GM15510 (cell line): ENCODE measurements around the gene PVALEF.

ENCODE experiments used
- POLR2A ChIP-seq: IDR thresholded peaks from 3 replicates; pipeline ENCODE4 v1.6.1; 2011; ENCODE audit warnings: borderline replicate concordance; ENCODE audit not compliant: insufficient read length; ENCODE audit errors: extremely low read depth

Gene PVALEF

DNA sequence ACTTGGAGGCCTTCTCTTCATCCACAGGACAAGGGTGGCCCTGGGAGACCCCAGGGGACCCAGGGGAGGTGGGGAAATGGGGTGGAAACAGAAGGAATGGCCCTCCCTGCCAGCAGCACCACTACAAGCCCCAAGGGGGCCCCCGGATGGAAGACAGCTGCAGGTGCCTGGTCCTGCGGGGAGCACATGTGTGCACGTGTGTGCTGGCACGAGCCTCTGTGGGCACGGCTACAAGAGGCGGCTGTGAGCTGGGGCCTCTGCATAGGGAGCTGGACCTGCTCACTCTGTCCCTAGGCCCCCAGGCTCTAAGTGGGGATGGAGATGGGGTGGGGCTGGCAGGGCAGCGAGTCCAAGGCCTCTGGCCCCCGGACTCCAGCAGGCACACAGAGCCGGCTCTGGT is 13.9 kb downstream of the PVALEF start:
- no peak for TF ChIP-seq POLR2A

DNA sequence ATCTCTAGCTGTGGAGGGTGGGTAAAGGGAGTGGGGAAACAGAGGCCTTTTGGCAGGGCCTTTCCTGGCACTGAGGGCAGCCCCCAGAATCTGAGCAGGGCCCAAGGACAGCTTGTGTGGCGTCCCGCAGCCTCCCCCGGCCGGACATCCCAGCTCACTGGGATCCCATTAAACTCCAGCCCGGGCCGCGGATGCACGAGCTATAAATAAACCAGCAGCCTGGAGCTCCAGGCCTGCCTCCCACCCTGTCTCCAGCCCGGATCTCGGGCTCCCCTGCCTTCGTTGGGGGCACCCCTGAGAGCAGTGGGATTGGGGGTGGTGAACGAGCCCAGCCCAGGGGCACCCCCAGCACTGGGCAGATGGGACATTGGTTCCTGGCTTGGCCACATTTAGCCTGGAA is 14.6 kb downstream of the PVALEF start:
- no peak for TF ChIP-seq POLR2A

- TF ChIP-seq POLR2A = no peak
Measured at GRCh38 chr17:81180836-81181810, 15.8 kb downstream of the PVALEF start.

- no peak for TF ChIP-seq POLR2A
Measured at GRCh38 chr17:81181811-81182185, 16.5 kb downstream of the PVALEF start.

DNA sequence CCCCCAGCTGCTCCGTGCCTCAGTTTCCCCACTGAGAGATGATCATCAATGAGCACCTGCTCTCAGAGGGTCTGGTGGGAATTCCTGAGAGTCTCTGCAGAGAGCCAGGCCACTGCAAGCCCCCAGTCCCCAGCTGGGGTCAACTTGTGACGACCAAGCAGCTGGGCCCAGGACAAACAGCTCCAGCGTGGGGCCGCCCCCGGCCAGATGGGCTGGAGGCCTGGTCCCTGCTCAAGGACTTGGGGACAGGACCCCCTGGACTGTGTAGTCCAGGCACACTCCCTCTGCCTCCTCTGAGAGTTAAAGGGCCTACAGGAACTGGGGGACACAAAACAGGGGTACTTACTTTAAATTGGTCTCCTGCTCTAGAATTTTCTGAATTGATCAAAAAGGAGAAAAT is 17.3 kb downstream of the PVALEF start:
- no peak for TF ChIP-seq POLR2A

DNA sequence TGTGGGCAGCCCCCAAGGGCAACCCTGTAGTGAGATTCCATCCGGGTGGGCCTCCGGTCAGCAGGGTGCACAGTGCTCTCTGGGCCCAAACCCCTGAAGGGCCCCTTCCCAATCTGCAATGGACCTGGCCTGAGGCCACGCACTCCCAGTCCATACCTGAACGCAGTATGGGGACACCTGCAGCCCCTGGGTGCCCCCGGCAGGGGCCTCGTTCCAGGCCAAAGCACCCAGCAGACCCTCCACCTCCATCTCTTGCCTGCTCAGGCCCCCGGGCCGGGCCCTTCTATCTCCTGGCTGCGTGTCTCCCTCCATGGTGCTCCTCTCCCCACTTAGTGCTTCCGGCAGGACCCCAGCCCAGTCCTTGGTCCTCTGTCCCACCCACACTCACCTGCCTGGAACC is 18.0 kb downstream of the PVALEF start:
- TF ChIP-seq POLR2A = no peak

DNA sequence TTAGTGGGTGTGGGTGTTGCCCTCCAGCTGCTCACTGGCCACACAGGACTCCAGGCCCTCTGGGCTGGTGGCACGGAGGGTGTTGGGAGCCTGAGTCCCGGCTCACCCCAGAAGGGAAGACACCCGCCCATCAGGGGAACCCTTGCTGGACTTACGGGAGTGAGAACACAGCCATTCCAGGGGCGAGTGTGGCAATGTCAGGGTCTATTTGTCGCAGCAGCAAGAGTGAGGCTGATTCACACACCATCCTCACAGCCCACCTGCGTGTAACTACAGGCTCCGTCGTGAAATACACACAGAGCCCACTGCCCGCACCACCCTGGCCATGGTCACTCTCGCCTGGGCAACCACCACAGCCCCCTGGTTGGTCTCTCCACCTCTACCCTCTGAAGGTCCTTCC is 18.5 kb downstream of the PVALEF start:
- no peak for TF ChIP-seq POLR2A

DNA sequence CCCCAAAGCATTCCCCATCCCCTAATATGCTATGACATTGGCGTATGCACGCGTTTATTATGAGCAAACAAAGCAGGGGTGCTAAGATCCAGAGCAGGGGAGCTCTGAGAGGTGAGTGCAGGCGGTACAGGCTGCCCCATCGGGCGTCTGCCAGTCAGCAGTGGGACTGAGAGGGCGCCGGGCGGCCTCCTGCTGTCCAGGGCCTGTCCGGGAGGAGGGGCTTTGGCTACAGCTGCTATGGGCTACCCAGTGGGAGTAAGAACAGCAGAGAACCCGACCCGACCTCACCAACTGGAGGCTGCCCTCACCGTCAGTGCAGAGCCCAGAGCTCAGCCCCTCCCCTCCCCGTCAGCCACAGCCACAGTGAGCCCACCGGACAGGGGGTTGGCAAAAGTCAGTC is 19.2 kb downstream of the PVALEF start:
- no peak for TF ChIP-seq POLR2A

GRCh38 chr17:81186203-81186602 is 20.9 kb downstream of the PVALEF start:
- TF ChIP-seq POLR2A = no peak

DNA sequence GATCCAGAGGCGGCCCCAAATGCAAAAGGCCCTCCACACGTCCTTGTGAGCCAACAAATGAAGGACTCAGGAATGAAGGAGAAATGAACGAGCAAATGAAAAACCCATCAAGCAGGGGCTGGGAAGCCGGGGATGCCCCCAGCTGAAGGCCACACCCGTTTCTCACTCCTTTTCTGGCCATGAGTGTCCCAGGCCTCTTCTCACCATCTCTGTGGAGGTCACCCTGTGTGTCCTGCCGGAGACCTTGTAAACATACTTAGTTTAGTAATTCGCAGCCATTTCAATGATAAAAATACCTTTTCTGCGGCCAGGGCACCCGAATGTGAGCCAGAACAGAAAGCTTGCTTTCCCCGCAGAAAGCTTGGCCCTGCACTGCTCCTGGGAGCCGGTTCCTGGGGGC is 21.8 kb downstream of the PVALEF start:
- TF ChIP-seq POLR2A = no peak

DNA sequence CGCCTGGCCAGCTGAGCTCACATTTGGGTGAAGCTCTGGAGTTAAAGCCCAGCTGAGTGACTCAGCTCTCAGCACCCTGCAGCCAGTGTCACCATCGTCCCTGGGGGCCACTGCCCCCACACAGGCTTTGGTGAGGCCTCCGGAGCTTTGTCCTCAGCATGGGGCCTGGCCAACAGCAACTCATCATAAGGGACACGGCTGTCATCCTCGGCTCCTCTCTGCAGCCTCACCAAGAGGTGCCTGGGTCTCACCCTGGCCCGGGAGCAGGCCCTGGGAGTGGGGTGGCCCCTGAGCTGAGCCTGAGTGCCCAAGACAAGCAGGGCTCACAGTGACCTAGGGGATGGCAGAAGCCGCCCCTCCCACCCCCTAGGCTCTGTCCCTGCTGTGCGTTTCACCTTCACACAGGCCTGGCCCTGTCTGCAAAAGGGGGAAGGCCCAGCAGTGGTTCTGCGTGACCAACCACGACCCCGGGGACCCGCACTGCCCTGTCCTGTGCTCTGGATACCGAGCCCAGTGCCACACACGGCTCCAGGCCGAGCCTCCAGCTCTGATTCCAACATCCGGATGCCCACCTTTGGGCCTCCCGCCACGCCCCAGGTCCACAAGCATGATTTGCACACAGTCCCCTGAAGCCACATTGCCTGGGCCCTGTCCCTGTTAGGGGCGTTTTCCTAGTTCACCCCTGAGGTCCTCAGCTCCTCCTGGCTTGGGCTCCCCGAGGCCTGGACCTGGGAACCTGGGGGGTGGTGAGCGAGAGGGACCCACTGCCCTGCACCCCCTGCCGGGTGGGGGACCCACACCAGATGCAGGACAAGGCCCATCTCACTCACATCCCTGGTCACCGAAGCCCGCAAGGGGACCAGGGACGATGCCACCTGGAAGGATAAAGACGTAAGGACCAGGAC is 22.5 kb downstream of the PVALEF start:
- TF ChIP-seq POLR2A = no peak

GRCh38 chr17:81188491-81188840 is 23.2 kb downstream of the PVALEF start:
- no peak for TF ChIP-seq POLR2A

- no peak for TF ChIP-seq POLR2A
Measured at GRCh38 chr17:81189016-81189415, 23.7 kb downstream of the PVALEF start.

DNA sequence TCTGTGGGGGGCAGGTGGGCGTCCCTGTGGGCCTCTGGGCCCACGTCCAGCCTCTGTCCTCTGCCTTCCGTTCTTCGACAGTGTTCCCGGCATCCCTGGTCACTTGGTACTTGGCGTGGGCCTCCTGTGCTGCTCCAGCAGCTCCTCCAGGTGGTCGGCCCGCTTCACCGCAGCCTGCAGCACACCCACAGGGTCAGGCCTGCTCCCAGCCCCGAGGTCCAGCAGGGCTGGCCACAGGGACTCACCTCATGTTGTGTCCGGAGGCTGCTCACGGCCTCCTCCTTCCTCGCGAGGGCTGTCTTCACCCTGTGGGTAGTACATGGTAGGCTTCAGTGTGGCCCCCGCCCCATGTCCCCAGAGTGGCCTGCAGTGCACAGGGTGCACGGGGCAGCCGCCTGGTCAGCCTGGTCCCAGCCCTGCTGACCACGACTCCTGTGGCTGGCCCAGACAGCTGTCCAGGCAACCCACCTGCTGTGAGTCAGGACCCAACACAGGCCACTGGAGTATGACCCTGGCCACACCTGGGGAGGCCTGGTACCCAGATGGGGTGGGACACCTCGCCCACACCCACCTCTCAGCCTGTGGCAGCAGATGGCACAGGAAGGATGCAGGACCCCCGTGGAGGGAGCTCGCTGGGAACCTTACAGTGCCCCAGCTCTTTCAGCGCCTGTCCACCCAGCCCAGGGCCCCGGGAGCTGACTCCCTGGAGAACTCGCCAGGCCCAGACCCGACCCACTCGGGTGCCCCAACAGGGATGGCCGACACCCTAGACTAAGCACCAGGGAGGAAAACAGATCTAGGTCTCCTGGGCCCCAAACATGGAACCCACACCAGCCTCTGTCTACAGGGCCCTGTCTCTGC is 24.6 kb downstream of the PVALEF start:
- TF ChIP-seq POLR2A = no peak

DNA sequence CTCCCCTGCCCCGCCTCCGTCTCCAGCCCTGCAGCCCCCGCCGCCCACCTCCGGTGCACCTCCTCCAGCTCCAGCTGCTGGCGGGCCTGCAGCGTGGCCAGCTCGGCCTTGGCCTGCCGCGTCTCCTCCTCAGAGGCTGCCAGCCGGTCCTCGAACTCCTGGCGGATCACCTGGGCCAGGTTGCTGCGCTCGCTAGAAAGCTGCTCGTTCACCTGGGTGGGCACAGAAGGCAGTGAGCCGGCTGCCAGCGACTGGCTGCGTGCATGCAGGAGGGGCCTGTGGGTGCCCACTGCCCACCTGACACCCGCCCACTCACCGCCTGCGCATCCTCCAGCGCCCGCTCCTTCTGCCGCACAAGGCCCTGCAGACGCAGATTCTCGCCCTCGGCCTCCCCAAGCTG is 25.3 kb downstream of the PVALEF start:
- no peak for TF ChIP-seq POLR2A

GRCh38 chr17:81191116-81191515 is 25.8 kb downstream of the PVALEF start:
- no peak for TF ChIP-seq POLR2A

GRCh38 chr17:81191646-81192045 is 26.3 kb downstream of the PVALEF start:
- no peak for TF ChIP-seq POLR2A
